GM19035 (cell line): ENCODE measurements around the gene EXT2.

Source experiments
- ATAC-seq: cut with Tn5 transposase; IDR thresholded peaks from one replicate; pipeline ENCODE4 v1.9.1; 2021; ENCODE audit not compliant: unreplicated experiment

The EXT2 gene

GRCh38 chr11:44236296-44236695, 140.8 kb downstream of the EXT2 start:
- no peak for ATAC-seq

DNA sequence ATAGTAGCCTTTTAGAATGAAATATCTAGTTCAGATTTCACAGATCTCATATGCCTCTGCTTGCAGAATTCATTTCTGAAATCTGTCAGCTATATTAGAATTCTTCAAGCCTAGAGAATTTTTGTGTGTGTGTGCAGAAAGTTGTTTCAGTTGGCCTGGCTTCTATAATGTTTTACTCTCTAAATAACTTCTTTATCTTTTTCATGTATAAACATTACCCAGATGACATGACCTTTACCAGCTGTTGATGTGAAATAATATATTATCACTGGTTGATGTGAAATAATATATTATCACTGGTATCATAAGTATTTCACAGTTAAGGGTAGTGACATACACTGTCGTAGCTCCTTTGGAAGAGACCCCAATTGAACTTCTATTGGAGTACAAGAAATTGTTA, 141.7 kb downstream of the EXT2 start:
- ATAC-seq = no peak

DNA sequence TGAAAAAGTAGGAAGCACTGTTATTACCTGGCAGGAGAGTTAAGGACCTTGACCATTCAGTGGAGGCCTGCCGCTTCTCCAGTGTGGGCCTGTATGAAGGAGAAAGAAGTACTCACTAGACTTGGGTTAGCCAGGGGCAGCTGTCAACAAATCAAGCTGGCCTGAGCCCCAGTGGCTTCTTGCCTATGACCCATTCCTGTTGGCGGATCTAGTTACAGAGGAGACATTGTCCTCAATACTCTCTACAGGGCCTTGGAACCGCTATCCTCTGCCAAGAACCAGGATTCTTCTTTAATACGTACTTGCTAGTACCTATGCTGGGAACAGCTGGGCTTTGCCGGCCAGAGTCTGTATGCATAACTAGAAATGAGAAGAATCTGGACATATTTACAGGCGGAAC, 146.4 kb downstream of the EXT2 start:
- ATAC-seq = no peak

GRCh38 chr11:44243086-44243485, 147.6 kb downstream of the EXT2 start:
- no peak for ATAC-seq

DNA sequence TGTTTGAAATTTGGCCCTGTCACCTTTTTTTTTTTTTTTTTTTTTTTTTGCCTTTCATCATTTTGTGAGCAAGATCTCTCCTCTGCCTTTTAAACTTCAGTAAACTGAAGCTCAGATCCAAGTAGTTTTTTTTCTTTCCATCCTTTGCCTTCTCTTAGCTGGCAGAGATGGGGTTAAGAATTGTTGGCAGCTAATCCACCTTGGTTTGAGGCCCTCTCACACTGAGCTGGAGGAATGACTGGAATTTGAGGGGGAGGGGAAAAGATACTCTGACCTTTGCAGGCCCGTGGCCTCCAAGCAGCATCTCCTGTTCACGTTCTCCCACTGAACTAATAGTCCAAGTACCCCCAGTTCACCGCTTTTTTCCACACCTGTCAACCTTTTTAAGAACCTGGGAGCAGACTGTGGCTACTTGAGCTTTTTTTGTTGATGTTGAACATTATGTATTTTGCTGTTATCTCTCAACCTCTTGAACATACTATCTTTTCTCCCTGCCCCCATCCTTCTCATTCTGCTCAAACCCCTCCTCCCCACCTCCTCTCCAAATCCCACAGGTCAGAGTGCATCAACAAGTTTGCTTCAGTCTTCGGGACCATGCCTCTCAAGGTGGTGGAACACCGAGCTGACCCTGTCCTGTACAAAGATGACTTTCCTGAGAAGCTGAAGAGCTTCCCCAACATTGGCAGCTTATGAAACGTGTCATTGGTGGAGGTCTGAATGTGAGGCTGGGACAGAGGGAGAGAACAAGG, 148.3 kb downstream of the EXT2 start:
- no peak for ATAC-seq

DNA sequence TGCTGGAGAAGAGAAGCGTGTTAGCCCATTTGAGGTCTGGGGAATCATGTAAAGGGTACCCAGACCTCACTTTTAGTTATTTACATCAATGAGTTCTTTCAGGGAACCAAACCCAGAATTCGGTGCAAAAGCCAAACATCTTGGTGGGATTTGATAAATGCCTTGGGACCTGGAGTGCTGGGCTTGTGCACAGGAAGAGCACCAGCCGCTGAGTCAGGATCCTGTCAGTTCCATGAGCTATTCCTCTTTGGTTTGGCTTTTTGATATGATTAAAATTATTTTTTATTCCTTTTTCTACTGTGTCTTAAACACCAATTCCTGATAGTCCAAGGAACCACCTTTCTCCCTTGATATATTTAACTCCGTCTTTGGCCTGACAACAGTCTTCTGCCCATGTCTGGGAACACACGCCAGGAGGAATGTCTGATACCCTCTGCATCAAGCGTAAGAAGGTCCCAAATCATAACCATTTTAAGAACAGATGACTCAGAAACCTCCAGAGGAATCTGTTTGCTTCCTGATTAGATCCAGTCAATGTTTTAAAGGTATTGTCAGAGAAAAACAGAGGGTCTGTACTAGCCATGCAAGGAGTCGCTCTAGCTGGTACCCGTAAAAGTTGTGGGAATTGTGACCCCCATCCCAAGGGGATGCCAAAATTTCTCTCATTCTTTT, 149.3 kb downstream of the EXT2 start:
- ATAC-seq = no peak

- no peak for ATAC-seq
These were observed 151.2 kb downstream of the EXT2 start for GRCh38 chr11:44246726-44247125.

GRCh38 chr11:44247508-44247907, 152.0 kb downstream of the EXT2 start:
- ATAC-seq = no peak

DNA sequence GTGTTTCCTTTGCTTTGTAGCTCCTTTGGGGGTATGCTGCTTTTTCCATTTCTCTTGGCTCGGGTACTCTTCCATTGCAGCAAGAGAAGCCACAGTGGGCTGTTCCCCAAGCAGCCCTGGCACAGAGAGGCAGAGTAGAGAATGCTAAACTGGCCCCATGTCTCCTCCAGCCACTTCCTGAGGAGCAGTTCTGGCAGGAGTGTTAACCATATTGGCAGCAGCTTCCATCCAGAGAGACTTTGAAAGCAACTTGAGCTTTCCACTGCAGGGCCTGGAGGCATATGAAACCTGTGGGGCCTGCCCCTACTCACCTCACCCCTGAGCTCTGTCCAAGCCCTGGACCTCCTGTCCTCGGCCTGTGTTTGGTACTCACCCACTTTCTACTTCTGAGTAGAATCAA, 152.6 kb downstream of the EXT2 start:
- ATAC-seq = no peak

DNA sequence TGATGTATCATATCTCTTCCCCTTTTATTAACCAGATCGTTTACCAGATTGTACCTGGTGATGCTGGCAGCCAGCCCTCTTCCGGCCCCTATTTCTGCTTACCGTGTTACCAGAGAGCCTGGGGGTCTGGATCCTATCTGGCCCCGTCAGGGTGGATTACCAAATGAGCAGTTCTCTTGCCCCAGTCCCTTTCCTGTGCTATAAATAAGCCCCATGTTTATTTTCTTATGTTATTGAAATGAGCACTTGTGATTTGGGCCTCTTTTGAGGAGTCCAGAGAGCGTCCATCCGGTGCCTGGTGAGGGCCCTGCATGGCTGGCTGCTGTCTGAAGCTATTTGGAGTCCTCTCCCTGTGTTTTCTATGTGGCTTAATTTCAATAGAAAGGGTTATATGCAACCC, 154.9 kb downstream of the EXT2 start:
- ATAC-seq = no peak

- no peak for ATAC-seq
These were observed 157.6 kb downstream of the EXT2 start for GRCh38 chr11:44252999-44253602.

GRCh38 chr11:44255406-44256071, 160.1 kb downstream of the EXT2 start:
- ATAC-seq = no peak

DNA sequence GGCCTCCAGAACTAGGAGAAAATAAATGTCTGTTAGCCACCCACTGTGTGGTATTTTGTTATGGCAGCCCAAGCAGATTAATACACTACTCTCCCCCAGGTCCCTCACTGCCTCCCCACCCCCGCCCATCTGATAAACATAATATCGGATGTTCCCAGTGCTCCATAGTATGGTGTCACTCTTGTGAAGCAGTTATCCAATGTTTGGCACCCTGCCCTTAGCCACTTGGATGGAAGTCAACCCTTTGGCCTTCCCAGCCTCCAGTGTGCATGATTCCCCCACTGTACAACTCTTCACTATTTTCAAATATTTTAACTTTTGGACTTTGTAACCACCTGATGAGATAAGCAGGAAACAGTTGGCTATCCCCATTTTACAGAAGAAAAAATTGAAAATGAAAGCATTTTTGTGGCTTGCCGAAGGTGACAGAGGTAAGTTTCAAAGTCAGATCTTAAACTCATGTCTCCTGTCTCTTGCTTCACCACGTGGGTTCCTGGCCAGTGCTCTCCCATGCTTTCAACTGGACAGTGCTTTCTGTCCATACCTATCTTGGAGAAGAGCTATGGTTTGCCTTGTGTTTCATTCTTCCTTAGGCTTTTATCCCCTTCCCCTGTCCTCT, 161.3 kb downstream of the EXT2 start:
- no peak for ATAC-seq

GRCh38 chr11:44257338-44258189, 162.1 kb downstream of the EXT2 start:
- no peak for ATAC-seq

GRCh38 chr11:44258190-44258489, 162.7 kb downstream of the EXT2 start:
- ATAC-seq = no peak

GRCh38 chr11:44258839-44259420, 163.5 kb downstream of the EXT2 start:
- no peak for ATAC-seq

- no peak for ATAC-seq
These were observed 164.6 kb downstream of the EXT2 start for GRCh38 chr11:44260081-44260480.

GRCh38 chr11:44261800-44262591, 166.5 kb downstream of the EXT2 start:
- ATAC-seq = no peak

GRCh38 chr11:44263738-44264437, 168.4 kb downstream of the EXT2 start:
- ATAC-seq = no peak
